GM21360 (cell line): ENCODE measurements around the gene EPB41L2.

Source experiments
- ATAC-seq: cut with Tn5 transposase; IDR thresholded peaks from one replicate; pipeline ENCODE4 v1.9.1; 2021; ENCODE audit warnings: mild to moderate bottlenecking, moderate library complexity; ENCODE audit not compliant: unreplicated experiment

EPB41L2 gene

GRCh38 chr6:130879826-130880225, 183.2 kb downstream of the EPB41L2 start:
- no peak for ATAC-seq

- ATAC-seq: no peak
Measured at GRCh38 chr6:130873746-130874145, 189.3 kb downstream of the EPB41L2 start.

- ATAC-seq: peak; percentile 66
Measured at GRCh38 chr6:130872250-130873095, 190.6 kb downstream of the EPB41L2 start.

GRCh38 chr6:130870179-130870880, 192.7 kb downstream of the EPB41L2 start:
- ATAC-seq: no peak

GRCh38 chr6:130869681-130870080, 193.4 kb downstream of the EPB41L2 start:
- ATAC-seq: no peak

GRCh38 chr6:130865793-130866192, 197.3 kb downstream of the EPB41L2 start:
- ATAC-seq: no peak

GRCh38 chr6:130864344-130864743, 198.7 kb downstream of the EPB41L2 start:
- no peak for ATAC-seq

- no peak for ATAC-seq
Measured at GRCh38 chr6:130863415-130864230, 199.4 kb downstream of the EPB41L2 start.

GRCh38 chr6:130862370-130862769, 200.7 kb downstream of the EPB41L2 start:
- ATAC-seq: no peak

- no peak for ATAC-seq
Measured at GRCh38 chr6:130859161-130859867, 203.7 kb downstream of the EPB41L2 start.

- ATAC-seq: no peak
Measured at GRCh38 chr6:130858498-130859160, 204.4 kb downstream of the EPB41L2 start.

- no peak for ATAC-seq
Measured at GRCh38 chr6:130858054-130858453, 205.0 kb downstream of the EPB41L2 start.

- ATAC-seq: no peak
Measured at GRCh38 chr6:130853555-130854183, 209.4 kb downstream of the EPB41L2 start.

- no peak for ATAC-seq
Measured at GRCh38 chr6:130852844-130853554, 210.0 kb downstream of the EPB41L2 start.

GRCh38 chr6:130851026-130851425, 212.0 kb downstream of the EPB41L2 start:
- ATAC-seq: no peak

- no peak for ATAC-seq
Measured at GRCh38 chr6:130849594-130849993, 213.5 kb downstream of the EPB41L2 start.

GRCh38 chr6:130848945-130849344, 214.1 kb downstream of the EPB41L2 start:
- peak; percentile 99 for ATAC-seq

- ATAC-seq: no peak
Measured at GRCh38 chr6:130847001-130847910, 215.8 kb downstream of the EPB41L2 start.
